Loucy (cell line): Measurements from ENCODE around the gene PHB1.

Experiments used
- EZH2phosphoT487 ChIP-seq: fragments of 200-600 bp; IDR thresholded peaks from 2 replicates; pipeline ENCODE4 v1.6.1; 2018; ENCODE audit warnings: antibody characterized with exemption, mild to moderate bottlenecking, moderate library complexity, borderline replicate concordance
- TF ChIP-seq, protein P1 (sequence below): fragments of 200-600 bp; sonication (generic); conservative IDR thresholded peaks from 2 replicates; pipeline ENCODE4 v1.5.1; 2014; ENCODE audit warnings: mild to moderate bottlenecking, antibody characterized with exemption, low read length

DNA sequence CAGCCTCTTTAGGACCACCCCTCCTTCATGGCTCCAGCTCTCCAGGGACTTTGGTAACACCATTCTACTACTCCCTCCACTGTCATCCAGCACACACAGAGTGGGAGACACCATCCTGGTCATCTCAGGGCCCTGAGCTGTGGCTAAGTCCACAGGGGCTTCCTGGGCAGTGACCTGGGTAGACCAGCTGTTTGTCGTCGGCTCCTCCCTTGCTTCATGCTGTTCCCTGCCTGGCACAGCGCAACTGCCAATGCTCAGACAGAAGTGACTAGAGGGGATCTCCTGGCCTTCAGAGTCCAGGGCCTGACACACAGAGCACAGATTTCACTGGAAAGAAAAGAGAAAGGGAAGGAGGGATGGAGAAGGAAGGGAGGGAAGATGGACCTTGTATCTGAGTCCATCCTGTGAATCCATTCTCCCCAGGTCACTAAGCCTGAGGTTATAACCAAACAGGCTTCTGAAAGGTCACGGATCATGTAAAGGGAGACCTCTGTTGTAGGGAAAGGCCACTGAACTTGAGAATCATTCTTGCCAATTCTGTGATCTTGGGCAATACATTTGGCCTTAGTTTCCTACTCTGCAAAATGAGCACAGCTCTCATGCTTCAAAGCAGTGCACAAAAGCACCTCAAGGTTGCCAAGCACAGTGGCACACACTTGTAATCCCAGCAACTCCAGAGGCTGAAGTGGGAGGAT is 18.5 kb upstream of the PHB1 start:
- TF ChIP-seq, protein P1, sequence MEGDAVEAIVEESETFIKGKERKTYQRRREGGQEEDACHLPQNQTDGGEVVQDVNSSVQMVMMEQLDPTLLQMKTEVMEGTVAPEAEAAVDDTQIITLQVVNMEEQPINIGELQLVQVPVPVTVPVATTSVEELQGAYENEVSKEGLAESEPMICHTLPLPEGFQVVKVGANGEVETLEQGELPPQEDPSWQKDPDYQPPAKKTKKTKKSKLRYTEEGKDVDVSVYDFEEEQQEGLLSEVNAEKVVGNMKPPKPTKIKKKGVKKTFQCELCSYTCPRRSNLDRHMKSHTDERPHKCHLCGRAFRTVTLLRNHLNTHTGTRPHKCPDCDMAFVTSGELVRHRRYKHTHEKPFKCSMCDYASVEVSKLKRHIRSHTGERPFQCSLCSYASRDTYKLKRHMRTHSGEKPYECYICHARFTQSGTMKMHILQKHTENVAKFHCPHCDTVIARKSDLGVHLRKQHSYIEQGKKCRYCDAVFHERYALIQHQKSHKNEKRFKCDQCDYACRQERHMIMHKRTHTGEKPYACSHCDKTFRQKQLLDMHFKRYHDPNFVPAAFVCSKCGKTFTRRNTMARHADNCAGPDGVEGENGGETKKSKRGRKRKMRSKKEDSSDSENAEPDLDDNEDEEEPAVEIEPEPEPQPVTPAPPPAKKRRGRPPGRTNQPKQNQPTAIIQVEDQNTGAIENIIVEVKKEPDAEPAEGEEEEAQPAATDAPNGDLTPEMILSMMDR: no peak
- TF ChIP-seq EZH2phosphoT487: no peak
